GM12878 (cell line): ENCODE measurements around the gene CXCL6. TPM values are rescaled to one million over a fixed set of nuclear protein-coding genes. Genes with fewer than 3 reads are reported as not detected.

Source experiments
- ATAC-seq: fragments of 200-7000 bp; cut with Tn5 transposase; 3 replicates; pipeline ENCODE4 v1.9.1; 2020; ENCODE audit warnings: mild to moderate bottlenecking, moderate library complexity
- BruUV-seq: library from RNA; stranded (reverse); fragments of 400-500 nt; replicated peaks from 2 replicates; lab custom pipeline; 2021; lab: Mats Ljungman, UMichigan
- CTCF ChIA-PET: fragments of 300-600 bp; sonication (Branson Sonifier 250); formaldehyde crosslinking; extraction: SDS; loops from one replicate; lab custom pipeline; 2021; ENCODE audit warnings: inconsistent platforms; lab: Yijun Ruan, JAX
- POLR2A ChIA-PET: fragments of 350-600 bp; formaldehyde crosslinking; extraction: SDS; loops from one replicate; lab custom pipeline; 2021; ENCODE audit warnings: inconsistent platforms; lab: Charles Lee
- RAD21 ChIA-PET: fragments of 300-600 bp; sonication (Branson Sonifier 250); formaldehyde crosslinking; loops from one replicate; lab custom pipeline; 2023; ENCODE audit warnings: antibody characterized with exemption; ENCODE audit not compliant: unreplicated experiment; lab: Charles Lee
- SMC1A ChIA-PET: fragments of 300-600 bp; sonication (Branson Sonifier 250); formaldehyde crosslinking; loops from one replicate; lab custom pipeline; 2023; ENCODE audit not compliant: unreplicated experiment, uncharacterized antibody; lab: Charles Lee
- DNase-seq: peaks from one replicate; pipeline ENCODE4 v3.0.0-alpha.2; 2011; ENCODE audit warnings: low read depth, low spot score
- FAIRE-seq: peaks from 3 replicates; lab custom pipeline; 2011; peaks lifted over from hg19 to GRCh38; lab: Jason Lieb, UNC
- H2AFZ ChIP-seq: 2 replicates; pipeline ENCODE4 v1.6.0; 2011; ENCODE audit warnings: low read depth, low read length, control low read depth; ENCODE audit not compliant: control insufficient read depth
- H3K27ac ChIP-seq: 2 replicates; pipeline ENCODE4 v1.5.1; 2011; ENCODE audit warnings: control low read depth; ENCODE audit not compliant: control insufficient read depth, insufficient read depth
- H3K27me3 ChIP-seq, 2 experiments: replicated peaks in 1 of 2; 2 replicates each; pipeline versions ENCODE4 v1.6.0 to v1.6.1; 2011; ENCODE audit warnings: low read length in 1 of 2; ENCODE audit not compliant: control insufficient read depth in 2 of 2, insufficient read depth in 2 of 2
- H3K36me3 ChIP-seq, 2 experiments: 2 replicates each; pipeline ENCODE4 v1.5.1; 2011; ENCODE audit warnings: low read length in 1 of 2; ENCODE audit not compliant: control insufficient read depth in 2 of 2, insufficient read depth in 2 of 2
- H3K4me1 ChIP-seq: 2 replicates; pipeline ENCODE4 v1.6.1; 2011; ENCODE audit warnings: mild to moderate bottlenecking, low read length, moderate library complexity, mixed read lengths; ENCODE audit not compliant: control insufficient read depth, insufficient read depth
- H3K4me2 ChIP-seq: 2 replicates; pipeline ENCODE4 v1.6.0; 2011; ENCODE audit warnings: control low read depth; ENCODE audit not compliant: control insufficient read depth, insufficient read depth
- H3K4me3 ChIP-seq: fragments of 200-600 bp; sonication (generic); 2 replicates; pipeline ENCODE4 v1.5.1; 2016
- H3K79me2 ChIP-seq: 2 replicates; pipeline ENCODE4 v1.6.0; 2011; ENCODE audit warnings: low read length; ENCODE audit not compliant: control insufficient read depth, insufficient read depth
- H3K9ac ChIP-seq: 2 replicates; pipeline ENCODE4 v1.8.0; 2011; ENCODE audit warnings: low read length, control low read depth, mixed read lengths; ENCODE audit not compliant: control insufficient read depth, insufficient read depth
- H3K9me3 ChIP-seq: replicated peaks from 3 replicates; pipeline ENCODE4 v1.5.1; 2011; ENCODE audit warnings: mild to moderate bottlenecking, low read length; ENCODE audit not compliant: control insufficient read depth, insufficient read depth
- H4K20me1 ChIP-seq: 2 replicates; pipeline ENCODE4 v1.6.0; 2011; ENCODE audit not compliant: control insufficient read depth, insufficient read depth
- CBFB ChIP-seq: IDR thresholded peaks from 2 replicates; pipeline ENCODE4 v1.6.1; 2016; ENCODE audit warnings: antibody characterized with exemption, low read depth
- CHD1 ChIP-seq: IDR thresholded peaks from 2 replicates; pipeline ENCODE4 v1.6.1; 2012; ENCODE audit warnings: low read depth, low read length, improper control_type of control experiment
- CHD4 ChIP-seq: fragments of 200-600 bp; sonication (generic); IDR thresholded peaks from 2 replicates; pipeline ENCODE4 v1.6.1; 2016; ENCODE audit warnings: mild to moderate bottlenecking
- CREM ChIP-seq: IDR thresholded peaks from 2 replicates; pipeline ENCODE4 v1.6.1; 2014; ENCODE audit warnings: antibody characterized with exemption, low read depth
- DPF2 ChIP-seq: fragments of 450-650 bp; IDR thresholded peaks from 2 replicates; pipeline ENCODE4 v1.6.1; 2017; ENCODE audit warnings: mild to moderate bottlenecking
- ESRRA ChIP-seq: IDR thresholded peaks from 2 replicates; pipeline ENCODE4 v1.6.1; 2012; ENCODE audit warnings: mild to moderate bottlenecking, low read length, improper control_type of control experiment
- HDAC6 ChIP-seq: fragments of 200-600 bp; sonication (generic); IDR thresholded peaks from one replicate; pipeline ENCODE4 v1.8.0; 2017; ENCODE audit warnings: antibody characterized with exemption; ENCODE audit not compliant: unreplicated experiment
- JUNB ChIP-seq: IDR thresholded peaks from 2 replicates; pipeline ENCODE4 v1.6.1; 2016; ENCODE audit warnings: antibody characterized with exemption, mild to moderate bottlenecking
- LARP7 ChIP-seq: fragments of 450-650 bp; IDR thresholded peaks from 2 replicates; pipeline ENCODE4 v1.6.1; 2017; ENCODE audit warnings: mild to moderate bottlenecking
- RELA ChIP-seq: fragments of 450-650 bp; IDR thresholded peaks from 2 replicates; pipeline ENCODE4 v1.8.0; 2014; ENCODE audit warnings: borderline replicate concordance; ENCODE audit not compliant: partially characterized antibody
- SMAD1 ChIP-seq: fragments of 450-650 bp; IDR thresholded peaks from 2 replicates; pipeline ENCODE4 v1.6.1; 2018; ENCODE audit warnings: mild to moderate bottlenecking, low read depth; ENCODE audit not compliant: partially characterized antibody
- STAT3 ChIP-seq: IDR thresholded peaks from 2 replicates; pipeline ENCODE4 v1.6.1; 2011; ENCODE audit warnings: low read depth, low read length, improper control_type of control experiment
- SUZ12 ChIP-seq: fragments of 200-600 bp; sonication (generic); IDR thresholded peaks from one replicate; pipeline ENCODE4 v1.6.1; 2018; ENCODE audit warnings: antibody characterized with exemption, mild to moderate bottlenecking; ENCODE audit not compliant: unreplicated experiment
- WRNIP1 ChIP-seq: IDR thresholded peaks from 2 replicates; pipeline ENCODE4 v1.6.1; 2011; ENCODE audit warnings: low read depth, low read length, improper control_type of control experiment, borderline replicate concordance
- ZNF274 ChIP-seq: IDR thresholded peaks from one replicate; pipeline ENCODE4 v1.8.0; 2011; ENCODE audit not compliant: insufficient read length, insufficient read depth
- whole genome bisulfite sequencing: methylation state at CpG from one replicate; pipeline ENCODE4 v1.1.6; 2016; ENCODE audit warnings: low lambda C conversion rate; ENCODE audit not compliant: insufficient replicate concordance, insufficient coverage; ENCODE audit errors: missing lambda C conversion rate; 5-methylcytosine and 5-hydroxymethylcytosine counted together
- in situ Hi-C: fragments of 300-500 bp; cut with MboI; formaldehyde crosslinking; loops from 9 replicates; pipeline ENCODE4 v1.14.3; 2018; ENCODE audit warnings: mixed read lengths
- intact Hi-C: fragments of 100-400 bp; cut with micrococcal nuclease; formaldehyde crosslinking; loops from one replicate; pipeline ENCODE4 v1.14.2; 2022; ENCODE audit not compliant: unreplicated experiment
- polyA plus RNA-seq, 11 experiments: library from polyadenylated mRNA; depleted of rRNA in 4 of 11; unstranded in 6 of 11; stranded (reverse) in 5 of 11; fragments of >200 nt; fragmentation: Nextera tagmentation in 4 of 11; fragmentation: Illumina TruSeq in 1 of 11; extraction: Ambion mirVana in 4 of 11; extraction: Trizol in 1 of 11; gene quantifications; 1 replicate in 1 of 11; 2 replicates in 10 of 11; pipeline versions ENCODE4 v1.2.1 to v1.2.3, GENCODE V29; 2011 to 2016; ENCODE audit warnings: inconsistent platforms in 2 of 11, missing spikeins in 2 of 11, low read depth in 1 of 11
- total RNA-seq, 4 experiments: library from RNA; depleted of rRNA in 3 of 4; stranded (reverse); fragments of >200 nt in 3 of 4; fragmentation: Illumina TruSeq in 1 of 4; extraction: Trizol in 1 of 4; gene quantifications; 2 replicates each; pipeline versions ENCODE4 v1.2.1 to v1.2.3, GENCODE V29; 2013 to 2021
- TF ChIP-seq, protein P1 (sequence below): fragments of 450-650 bp; formaldehyde crosslinking; IDR thresholded peaks from 2 replicates; pipeline ENCODE4 v1.4.0; 2020; ENCODE audit warnings: mild to moderate bottlenecking, moderate library complexity
- TF ChIP-seq, protein P2 (sequence below): IDR thresholded peaks from 2 replicates; pipeline ENCODE4 v1.6.1; 2011; ENCODE audit warnings: low read depth, mild to moderate bottlenecking, low read length, moderate library complexity, borderline replicate concordance; ENCODE audit errors: extremely low read depth

Gene CXCL6
- total and polyA plus RNA-seq, 10 of the 15 experiments (the other 5 are each of a cell fraction or from before 2014, with no cell fraction given) = not detected

DNA sequence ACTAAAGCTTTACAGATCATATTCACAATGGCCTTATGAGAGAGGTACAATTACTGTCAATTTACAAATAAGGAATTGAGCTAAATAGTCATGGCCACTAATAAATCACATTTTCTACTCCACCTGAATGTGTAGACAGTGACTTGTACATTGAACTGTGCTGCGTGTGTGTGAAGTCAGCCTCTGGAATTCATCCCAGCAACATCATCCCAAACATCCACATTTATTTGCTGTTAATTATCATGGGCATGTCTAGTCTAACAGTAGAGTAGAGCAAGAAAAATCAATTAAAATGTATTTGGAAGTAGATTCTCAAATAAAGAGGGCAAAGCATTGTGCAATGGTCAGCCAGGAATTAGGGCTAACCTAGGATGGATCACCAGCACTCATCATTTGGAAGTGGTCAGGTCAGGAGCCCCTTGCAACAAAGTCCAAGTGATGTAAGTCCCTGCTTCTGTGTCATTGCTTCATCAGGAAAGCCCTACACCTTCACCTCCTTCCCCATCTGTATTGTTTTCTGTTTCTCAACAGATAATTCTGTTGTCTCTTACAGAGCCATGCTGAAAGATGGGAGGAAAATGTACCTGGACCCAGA lies 11.8 kb downstream of the CXCL6 start:
- Histone ChIP-seq H3K4me3 (no peak overlapping the region), H4K20me1 (no peaks in the 10 kb centered on the region), H3K79me2 (no peaks in the 10 kb centered on the region), H3K9ac (no peak overlapping the region), H3K9me3 (no peaks in the 10 kb centered on the region), H3K4me2 (no peak overlapping the region), H3K4me1 (no peaks in the 10 kb centered on the region), H2AFZ (no peak overlapping the region), H3K27ac (no peak overlapping the region), H3K27me3 (no peaks in the 10 kb centered on the region), H3K36me3 (no peaks in the 10 kb centered on the region)
- TF ChIP-seq STAT3 (no peak), SUZ12 (no peak), SMAD1 (no peak), CREM (no peak), HDAC6 (no peak), ESRRA (no peak), DPF2 (no peak), CBFB (no peak), RELA (no peak), JUNB (no peak), LARP7 (no peak), WRNIP1 (no peak), ZNF274 (no peak), CHD4 (no peak), CHD1 (no peak)
- TF ChIP-seq, protein P1, sequence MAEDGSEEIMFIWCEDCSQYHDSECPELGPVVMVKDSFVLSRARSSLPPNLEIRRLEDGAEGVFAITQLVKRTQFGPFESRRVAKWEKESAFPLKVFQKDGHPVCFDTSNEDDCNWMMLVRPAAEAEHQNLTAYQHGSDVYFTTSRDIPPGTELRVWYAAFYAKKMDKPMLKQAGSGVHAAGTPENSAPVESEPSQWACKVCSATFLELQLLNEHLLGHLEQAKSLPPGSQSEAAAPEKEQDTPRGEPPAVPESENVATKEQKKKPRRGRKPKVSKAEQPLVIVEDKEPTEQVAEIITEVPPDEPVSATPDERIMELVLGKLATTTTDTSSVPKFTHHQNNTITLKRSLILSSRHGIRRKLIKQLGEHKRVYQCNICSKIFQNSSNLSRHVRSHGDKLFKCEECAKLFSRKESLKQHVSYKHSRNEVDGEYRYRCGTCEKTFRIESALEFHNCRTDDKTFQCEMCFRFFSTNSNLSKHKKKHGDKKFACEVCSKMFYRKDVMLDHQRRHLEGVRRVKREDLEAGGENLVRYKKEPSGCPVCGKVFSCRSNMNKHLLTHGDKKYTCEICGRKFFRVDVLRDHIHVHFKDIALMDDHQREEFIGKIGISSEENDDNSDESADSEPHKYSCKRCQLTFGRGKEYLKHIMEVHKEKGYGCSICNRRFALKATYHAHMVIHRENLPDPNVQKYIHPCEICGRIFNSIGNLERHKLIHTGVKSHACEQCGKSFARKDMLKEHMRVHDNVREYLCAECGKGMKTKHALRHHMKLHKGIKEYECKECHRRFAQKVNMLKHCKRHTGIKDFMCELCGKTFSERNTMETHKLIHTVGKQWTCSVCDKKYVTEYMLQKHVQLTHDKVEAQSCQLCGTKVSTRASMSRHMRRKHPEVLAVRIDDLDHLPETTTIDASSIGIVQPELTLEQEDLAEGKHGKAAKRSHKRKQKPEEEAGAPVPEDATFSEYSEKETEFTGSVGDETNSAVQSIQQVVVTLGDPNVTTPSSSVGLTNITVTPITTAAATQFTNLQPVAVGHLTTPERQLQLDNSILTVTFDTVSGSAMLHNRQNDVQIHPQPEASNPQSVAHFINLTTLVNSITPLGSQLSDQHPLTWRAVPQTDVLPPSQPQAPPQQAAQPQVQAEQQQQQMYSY (CRISPR knock-in tag) = no peak
- TF ChIP-seq, protein P2, sequence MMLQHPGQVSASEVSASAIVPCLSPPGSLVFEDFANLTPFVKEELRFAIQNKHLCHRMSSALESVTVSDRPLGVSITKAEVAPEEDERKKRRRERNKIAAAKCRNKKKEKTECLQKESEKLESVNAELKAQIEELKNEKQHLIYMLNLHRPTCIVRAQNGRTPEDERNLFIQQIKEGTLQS = no peak
- FAIRE-seq (no peak), DNase-seq (no peak), ATAC-seq (no peak)
- no TSS peak for BruUV-seq
- ChIA-PET CTCF (no interaction called here), RAD21 (no interaction called here), POLR2A (no interaction called here), SMC1A (no interaction called here)
- 5% methylated on average over 1 of the region's 1 CpG for WGBS
- intact Hi-C loops = no loop called here
- in situ Hi-C loops = no loop called here
